NCI-H510A treated with DMSO at 0.1 percent for 48 hours (cell line): ENCODE results near the gene ARHGEF10L.
A peak's percentile ranks its signal among the peaks of the same experiment; 100 is the strongest.

ENCODE experiments used
- DNase-seq: peaks from one replicate; lab custom pipeline; 2025; lab: John Stamatoyannopoulos, UW

ARHGEF10L gene

DNA sequence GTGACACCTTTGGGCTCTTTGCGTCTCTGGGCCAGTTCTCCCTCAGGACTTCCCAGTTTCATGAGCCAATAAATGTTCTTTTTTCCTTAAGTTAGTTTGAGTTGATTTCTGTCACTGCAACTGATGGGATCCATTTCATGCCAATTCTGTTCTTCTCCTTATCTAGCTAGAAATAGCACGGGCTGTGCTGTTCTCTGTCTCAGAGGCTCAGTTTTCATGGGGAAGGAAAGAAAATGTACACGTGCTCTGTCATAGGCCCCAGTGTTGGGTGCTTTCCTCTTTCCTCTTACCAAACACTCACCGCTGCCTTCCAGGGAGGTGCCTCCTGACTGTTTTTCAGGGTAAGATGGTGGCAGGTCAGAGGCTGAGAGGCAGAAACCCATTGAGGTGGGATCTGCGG, 172.4 kb downstream of the ARHGEF10L start:
- DNase-seq: no peak

DNA sequence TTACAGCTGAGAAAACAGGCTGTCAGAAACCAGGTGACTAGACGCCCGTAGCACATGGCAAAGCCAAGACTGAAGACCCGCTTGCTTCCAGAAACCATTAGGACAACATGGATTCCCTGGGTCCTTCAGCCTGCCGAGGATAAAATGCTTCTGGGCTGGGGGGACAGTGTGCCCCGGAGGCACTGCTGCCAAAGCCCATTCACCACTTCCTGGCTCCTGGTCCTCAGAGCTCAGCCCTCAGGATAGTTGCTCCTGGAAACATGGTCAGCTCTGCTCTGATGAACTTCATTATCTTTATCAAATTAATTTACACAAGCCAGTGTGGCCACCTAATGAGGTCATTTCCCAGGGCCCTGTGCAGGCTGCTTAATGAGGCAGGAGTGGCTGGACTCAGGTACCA, 174.5 kb downstream of the ARHGEF10L start:
- no peak for DNase-seq

DNA sequence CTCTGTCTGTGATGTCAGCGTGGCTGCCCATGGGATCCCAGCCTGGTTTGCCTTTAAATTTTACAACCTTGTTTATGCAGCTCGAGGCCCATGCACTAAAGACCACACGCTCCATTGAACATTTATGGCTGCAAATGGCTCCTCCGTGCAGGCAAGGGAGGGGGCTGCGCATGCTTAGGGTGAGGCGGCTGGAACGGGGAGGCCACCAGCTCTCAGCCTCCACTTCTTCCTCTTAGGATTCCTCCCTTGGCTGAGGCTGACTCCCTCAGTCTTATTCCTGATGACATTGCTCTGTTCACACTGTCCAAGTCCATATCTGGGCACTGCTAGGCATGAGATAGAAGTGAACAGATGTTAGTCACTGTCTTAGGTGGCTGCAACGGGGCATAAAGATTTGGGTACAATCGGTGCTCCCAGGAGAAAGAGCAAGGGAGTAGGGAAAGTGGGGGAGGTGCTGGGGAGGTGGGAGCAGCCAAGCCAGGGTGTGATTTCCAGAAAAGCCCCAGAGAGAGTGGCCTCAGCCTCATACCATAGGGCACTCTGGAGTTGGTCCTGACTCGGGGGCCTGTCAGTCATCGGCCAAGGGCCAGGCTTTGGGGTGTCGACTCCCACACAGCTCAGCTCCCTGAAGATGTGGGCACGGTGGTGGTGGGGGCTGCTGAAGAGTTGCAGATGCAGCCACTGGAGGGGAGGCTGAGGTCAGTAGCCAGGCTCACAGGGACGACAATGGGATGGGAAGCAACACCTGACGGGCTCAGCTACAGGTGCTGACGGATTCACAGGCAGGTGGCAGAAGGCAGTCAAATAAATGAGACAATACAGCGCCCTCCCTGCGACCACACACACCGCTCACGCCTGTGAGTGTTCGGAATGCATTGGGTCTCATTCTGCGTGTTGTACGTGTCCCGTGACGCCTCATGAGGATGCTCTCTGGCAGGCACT, 178.4 kb downstream of the ARHGEF10L start:
- DNase-seq: peak; percentile 9

DNA sequence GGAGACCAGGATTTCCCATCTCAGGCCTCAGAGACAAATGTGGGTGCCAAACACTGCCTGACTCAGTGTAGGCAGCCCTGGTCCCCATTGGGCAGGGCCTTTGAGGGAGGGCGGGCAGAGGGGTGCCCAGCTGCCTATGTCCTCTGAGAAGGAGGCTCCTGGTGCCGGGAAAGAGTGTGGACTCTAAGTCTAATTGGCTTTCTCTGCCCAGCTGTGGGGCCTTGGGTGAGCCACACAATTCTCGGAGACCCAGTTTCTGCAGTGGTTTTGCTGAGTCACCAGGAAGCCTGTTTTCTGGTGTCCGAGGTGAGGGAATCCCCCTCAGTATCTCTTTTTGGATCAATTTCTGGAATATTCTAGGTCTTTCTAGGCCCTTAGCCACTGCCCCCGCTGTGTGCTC, 180.4 kb downstream of the ARHGEF10L start:
- DNase-seq: no peak

DNA sequence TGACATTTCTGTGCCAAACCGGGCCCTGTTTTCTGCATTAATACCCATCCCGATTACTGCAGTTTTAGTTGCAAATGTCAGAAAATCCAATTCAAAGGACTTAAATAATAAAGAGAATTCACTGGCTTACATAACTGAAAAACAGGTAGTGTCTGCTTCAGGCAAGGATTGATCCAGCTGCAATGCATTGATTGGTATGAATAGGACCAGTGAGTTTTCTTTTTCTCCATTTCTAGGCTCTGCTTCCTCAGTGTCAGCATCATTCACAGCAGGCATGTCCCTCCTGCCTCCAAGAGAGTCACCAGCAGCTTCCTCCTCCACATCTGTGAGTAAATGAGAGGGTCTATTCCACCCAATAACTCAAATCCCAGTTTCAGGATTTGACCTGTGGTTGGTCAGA, 181.9 kb downstream of the ARHGEF10L start:
- DNase-seq: no peak

DNA sequence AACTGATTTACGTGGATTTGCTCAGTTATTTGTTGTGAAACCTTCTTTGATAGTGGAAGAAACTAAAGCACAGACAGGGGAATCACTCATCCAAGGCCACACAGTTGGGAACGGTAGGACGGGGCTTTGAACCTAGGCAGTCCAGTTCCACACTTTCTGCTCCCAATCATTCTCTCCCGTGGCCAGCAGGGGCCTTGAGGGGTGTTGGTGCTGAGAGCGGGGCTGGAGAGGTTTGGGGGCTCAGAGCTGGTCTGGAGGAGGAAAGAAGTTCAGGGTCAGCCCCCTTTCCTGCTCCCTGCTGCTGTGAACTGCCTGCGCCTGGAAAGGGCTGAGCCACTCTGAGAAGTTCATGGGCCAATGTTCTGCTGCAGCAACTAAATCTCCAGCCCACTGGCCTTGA, 184.2 kb downstream of the ARHGEF10L start:
- no peak for DNase-seq

DNA sequence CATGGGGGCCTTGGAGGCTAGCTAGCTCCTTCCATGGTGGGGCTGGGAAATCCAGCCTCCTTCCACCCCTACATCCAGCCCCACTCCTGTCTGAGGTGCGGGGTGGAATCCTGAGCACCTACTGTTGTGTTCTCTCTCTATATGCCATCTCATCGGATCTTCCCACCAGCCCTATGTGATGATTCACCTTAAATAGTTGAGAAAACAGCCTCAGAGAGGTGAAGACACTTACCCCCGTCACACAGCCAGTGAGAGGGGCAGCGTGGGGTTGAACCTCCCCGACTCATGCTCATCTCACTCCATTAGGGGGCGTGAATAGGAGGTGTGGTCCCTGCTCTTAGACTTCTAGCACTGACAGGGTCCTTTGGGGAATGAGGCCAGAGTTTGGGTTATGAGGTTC, 184.7 kb downstream of the ARHGEF10L start:
- DNase-seq: no peak

DNA sequence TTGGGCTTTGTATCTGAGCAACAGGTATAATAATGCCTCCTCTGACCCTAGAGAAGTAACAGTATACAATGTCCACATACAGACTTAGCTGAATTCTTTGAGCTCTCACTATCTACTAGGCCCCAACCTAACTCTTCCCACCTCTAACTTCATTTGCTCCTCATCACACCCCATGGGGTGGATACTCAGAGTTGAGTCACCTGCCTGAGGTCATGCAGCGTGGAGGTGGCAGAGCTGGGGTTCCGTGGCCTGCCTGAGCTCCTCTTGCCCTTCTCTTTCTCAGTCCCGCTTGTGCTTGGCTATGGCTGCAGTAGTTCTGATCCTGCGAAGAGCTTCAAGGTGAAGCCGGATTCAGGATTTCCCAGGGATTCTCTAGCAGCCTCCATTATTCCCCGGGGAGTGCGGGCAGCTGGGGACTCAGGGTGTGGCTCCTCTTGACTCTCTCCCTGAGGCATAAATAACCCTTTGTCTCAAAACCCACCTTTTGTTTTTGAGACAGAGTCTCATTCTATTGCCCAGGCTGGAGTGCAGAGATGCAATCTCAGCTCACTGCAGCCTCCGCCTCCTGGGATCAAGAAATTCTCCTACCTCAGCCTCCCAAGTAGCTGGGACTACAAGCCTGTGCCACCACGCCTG, 185.7 kb downstream of the ARHGEF10L start:
- no peak for DNase-seq

DNA sequence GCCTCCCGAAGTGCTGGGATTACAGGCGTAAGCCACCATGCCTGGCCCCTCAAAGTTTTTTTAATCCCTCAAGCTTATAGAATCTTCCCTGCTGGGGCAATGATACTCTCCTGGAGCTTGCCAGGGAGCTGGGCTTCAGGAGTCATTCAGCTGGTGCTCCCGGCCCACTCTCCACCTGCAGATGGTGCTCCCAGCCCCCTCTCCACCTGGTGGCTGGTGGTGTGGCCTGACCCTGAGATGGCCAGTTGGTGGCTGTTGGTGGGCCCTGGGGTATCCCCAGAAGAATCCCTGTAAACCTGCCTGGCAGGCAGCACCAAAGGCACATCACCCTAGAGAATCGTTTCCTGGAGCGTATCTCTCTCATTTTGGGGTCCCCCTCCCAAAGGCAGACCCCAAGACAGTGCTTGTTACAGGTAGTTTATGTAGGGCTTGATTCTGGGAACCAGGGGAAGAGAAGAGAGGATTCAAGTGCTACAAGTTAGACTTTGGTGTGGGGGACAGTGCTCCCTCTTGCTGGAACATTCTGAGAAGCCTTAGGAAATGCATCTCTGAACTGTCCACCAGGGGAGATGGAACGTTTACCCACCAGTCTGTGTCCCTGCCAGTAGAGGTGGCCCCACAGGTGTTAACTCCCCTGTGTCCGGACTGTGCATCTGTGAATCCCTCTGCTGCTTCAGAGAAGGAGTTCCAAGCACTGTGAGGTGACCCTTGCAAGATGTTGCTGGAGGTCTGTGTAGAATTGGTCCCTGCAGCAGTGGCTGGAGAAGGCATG, 186.5 kb downstream of the ARHGEF10L start:
- no peak for DNase-seq

DNA sequence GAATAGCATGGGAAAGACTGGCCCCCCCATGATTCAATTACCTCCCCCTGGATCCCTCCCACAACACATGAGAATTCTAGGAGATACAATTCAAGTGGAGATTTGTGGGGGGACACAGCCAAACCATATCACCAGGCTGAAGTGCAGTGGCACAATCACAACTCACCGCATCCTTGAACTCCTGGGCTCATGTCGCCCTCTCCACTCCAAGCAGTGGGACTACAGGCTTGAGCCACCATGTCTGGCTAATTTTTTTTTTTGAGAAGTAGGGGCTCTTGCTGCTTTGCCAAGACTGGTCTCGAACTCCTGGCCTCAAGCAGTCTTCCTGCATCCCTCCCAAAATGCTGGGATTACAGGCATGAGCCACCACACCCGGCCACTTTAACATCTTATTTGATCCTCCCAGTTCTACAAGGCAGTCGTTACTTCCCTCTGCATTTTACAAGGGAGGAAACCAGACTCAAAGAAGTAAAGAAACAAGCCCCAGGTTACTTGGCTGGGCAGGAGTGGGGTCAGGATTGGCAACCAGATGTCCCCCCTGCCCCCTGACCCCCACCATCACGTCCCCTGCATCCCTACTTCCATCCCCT, 188.7 kb downstream of the ARHGEF10L start:
- DNase-seq: no peak

DNA sequence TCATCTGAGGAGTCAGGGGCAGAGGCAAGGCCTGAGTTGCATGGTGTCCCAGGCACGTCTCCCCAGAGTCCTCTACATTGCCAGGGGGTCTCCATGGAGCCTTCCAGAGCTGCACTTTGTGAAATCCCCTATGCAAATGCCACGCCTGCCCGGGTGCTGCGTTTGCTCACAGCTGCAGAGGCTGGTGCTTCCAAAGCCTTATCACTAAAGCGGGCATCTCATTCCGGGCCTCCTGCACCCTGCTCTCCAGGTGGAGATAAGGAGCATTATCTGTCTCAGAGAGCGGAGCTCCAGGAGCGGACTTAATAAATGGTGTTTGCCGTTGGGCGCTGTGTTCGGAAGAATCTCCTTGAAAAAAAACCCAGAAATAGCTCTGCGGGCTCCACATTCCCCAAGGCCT, 189.8 kb downstream of the ARHGEF10L start:
- DNase-seq: no peak

DNA sequence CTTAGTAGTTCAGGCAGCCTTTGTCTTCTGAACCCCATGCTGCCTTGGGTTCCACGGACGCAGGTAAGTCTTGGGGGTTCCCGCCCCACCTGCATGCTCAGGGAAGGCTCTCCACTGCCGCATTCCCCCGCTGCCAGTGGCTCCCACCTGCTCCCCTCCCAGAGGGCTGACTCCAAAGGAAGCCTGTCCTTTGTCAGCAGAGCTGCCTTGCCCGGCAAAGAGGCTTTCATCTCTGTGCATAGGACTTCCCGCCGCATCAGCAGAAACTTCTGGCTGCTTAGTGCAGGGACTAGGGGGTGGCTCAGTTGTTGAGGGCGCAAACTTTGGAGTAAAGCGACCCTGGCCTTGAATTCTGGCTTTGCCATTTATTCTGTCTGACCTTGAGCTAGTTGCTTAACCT, 190.4 kb downstream of the ARHGEF10L start:
- no peak for DNase-seq

DNA sequence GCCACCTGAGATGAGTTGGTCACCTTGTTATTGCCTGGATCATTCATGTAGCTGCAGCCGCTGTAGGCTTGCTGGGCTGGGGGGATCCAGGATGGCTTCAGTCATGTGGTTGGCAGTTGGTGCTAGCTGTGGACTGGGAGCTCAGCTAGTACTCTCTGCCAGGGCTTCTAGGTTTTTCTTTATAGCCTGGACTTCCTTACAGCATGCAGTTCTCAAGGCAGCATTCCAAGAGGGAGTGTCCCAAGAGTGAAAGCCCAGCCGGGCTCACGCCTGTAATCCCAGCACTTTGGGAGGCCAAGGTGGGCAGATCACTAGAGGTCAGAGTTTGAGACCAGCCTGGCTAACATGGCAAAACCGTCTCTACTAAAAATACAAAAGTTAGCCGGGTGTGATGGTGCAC, 192.0 kb downstream of the ARHGEF10L start:
- DNase-seq: no peak

DNA sequence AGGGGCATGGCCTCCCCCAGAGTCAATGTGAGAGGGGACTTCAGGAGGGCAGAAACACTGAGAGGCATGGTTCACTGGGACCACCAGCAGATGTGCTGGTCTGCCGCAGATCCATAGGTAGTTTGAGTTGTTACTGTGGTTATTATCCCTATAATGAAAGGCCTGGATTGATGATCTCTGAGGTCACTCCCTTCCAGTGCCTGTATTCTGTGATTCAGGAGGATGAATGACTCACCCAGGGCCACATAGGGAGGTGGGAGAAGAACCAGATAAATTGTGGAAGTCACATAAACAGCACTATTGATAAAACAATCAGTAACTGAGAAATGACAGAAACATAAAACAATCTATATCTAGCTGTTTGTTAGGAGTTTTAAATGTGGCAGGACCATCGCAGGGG, 193.0 kb downstream of the ARHGEF10L start:
- DNase-seq: no peak

DNA sequence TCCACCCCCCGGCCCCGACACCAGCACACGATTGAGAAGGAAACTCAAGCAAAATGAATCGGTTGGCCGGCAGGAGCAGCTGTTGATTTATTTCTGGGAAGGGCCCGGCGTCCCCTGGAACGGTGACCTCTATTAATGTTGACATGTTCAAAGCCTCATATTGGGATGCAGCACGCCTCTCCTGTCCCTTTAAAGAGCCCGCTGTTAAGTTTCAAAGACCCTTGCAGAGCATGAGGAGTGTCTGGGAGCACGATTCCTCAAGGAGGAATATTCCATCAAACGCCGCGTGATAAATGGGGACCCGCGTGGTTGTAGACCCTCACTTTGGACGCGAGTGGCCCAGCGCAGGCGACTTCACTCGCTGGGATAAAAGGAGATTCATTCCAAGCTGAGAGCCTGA, 194.2 kb downstream of the ARHGEF10L start:
- no peak for DNase-seq

DNA sequence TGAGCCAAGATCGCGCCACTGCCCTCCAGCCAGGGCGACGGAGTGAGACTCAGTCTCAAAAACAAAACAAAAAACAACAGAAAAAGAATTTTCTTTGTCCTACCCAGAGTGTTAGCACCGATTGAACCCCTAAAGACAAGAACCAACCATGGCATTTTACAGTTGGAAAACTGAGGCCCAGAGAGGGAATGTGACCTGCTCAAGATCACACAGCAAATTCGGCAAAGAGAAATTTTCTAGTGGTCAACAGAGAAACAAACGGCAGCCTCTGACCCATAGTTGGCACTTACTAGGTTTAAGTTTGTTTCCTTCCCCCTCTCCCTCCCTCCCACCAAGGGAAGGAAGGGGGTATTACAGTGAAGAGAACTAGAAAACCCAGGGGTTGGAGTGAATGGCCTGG, 195.1 kb downstream of the ARHGEF10L start:
- DNase-seq: no peak

DNA sequence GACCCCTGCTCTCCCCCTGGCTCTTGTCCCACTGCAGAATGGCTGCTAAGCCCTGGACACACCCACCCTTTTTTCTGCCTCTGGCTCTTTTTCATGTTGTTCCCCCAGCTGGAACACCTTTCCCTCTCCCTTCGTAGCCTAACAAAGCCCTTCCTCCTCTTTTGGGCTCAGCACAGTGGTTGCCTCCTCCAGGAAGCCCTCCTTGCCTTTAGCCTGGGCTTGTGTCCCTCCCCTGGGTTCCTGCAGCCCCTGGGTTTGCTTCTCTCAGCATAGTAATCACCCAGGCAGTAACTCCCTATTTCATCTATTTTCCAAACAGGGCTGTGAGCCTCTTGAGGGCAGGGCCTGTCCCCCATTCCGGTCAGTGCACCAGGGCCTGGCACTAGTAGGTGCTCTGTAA, 195.8 kb downstream of the ARHGEF10L start:
- DNase-seq: no peak

DNA sequence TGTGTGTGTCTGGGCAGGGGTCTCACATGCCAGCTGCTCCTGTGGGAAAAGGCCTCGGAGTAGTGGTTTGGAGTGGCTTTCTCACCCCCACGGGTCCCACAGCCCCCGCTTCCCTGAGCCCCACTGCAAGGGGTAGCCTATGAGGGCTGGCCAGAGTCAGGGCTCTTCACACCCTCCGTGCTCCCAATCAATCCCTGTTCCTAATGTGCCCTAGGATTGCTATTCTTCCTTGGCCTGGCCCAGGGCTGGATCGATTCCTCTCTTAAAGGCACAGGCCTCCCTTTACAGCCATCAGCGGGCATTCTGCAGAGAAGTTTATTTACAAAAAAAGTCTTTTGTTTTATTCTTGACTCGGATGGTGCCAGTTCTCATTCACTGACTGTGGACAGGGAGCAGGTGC, 196.3 kb downstream of the ARHGEF10L start:
- no peak for DNase-seq

DNA sequence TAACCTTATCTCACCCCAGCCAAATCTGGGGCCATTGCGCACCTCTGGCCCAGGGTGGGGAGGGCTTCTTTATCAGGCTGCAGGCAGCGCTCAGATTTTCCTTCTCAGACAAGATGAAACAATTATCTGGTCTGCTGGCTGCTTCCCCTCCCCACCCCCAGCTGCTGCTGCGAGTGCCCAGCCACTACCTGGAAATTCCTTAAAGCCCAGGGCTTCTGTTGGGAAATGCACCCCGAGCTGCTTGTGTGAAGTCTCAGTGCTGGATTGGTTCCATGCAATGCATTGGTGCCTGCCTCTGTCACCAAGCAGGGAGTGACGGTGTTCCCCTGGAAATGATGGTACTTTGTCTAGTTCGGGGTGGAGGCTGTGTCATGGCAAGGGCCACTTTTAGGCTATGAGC, 197.1 kb downstream of the ARHGEF10L start:
- DNase-seq: no peak

DNA sequence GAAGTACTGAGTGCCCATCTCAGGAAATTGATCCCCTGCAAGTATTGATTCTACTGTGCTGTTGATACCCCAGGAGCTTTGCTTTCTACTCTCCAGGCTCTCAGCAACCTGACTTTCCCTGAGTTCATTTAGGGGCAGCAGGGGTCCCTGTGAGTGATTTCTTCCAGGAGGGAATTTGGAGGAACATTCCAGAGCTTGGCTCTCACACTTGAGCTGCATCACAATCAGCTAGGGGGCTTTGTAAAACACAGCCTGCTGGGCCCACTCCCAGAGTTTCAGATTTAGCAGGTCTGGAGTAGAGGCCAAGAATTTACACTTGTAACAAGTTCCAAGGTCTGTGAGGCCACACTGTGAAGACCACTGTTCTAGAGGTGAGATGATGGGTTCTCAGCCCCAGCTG, 199.6 kb downstream of the ARHGEF10L start:
- no peak for DNase-seq

DNA sequence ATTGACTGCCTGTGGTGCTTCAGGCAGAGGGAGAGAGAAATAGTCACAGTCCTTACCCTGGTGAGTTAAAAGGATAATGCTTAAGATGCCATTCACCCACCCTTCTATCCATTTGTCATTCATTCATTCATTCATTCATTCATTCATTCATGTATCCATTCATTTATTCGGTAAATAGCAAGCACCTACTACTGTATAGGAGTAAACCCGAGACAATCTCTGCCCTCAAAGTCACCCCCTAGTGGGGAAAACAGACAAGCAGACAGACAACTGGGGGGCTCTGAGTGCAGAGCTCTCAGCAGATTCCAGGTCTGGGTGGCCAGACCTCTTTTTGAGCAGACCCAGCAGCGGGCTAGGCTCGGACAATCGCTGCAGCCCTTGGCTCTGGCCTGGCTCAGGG, 201.6 kb downstream of the ARHGEF10L start:
- DNase-seq: no peak

DNA sequence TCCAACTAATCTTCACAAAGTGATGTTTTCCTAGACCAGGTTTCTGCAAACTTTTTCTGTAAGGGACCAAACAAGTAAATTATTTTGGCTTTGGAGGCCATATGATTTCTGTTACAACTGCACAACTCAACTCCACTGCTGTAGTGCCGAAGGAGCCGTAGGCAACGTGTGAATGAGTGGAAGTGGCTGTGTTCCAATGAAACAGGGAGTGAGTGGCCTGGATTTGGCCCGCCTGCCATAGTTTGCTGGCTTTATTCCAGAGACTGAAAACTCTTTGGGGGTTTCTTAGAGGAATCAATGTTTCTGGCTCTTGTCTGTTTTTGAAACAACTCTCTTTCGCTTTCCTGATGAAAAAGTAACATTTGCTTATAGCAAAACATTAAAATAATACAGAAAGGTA, 203.1 kb downstream of the ARHGEF10L start:
- no peak for DNase-seq
